ENCODE measurements around the gene SCAMP5. TPM values are rescaled to one million over a fixed set of nuclear protein-coding genes. Genes with fewer than 3 reads are reported as not detected.

Gene SCAMP5
- total RNA-seq, 6 experiments from 2014 or later = 0.53 to 15.7 (median 7.7) TPM

- DNase-seq = no peak
- intact Hi-C loops (cut with DNase I) = loop anchor here in 1 of 2 donors (10.0 kb wide), 1 partner anchor 283 kb away; no protein-coding TSS in a partner anchor
Measured at GRCh38 chr15:75021341-75021740, 26.0 kb downstream of the SCAMP5 start.

GRCh38 chr15:75022783-75023180, 27.4 kb downstream of the SCAMP5 start:
- intact Hi-C loops (cut with DNase I) = loop anchor here in 1 of 2 donors (10.0 kb wide), 1 partner anchor 282 kb away; no protein-coding TSS in a partner anchor
- H3K4me1 ChIP-seq = peaks cover 0 to 18% (median 8%) of the 10 kb centered on the region in 4 donors
- TF ChIP-seq POLR2A (IDR thresholded peaks at IDR 0.05) (no peak), CTCF (IDR thresholded peaks at IDR 0.05) (no peak)
- no peak overlapping the region for H3K4me3 ChIP-seq
- DNase-seq = no peak
- H3K36me3 ChIP-seq = no peaks in the 10 kb centered on the region
- no peaks in the 10 kb centered on the region for H3K9me3 ChIP-seq
- no peaks in the 10 kb centered on the region for H3K27me3 ChIP-seq
- no peak overlapping the region for H3K27ac ChIP-seq
- 90% methylated on average over 2 of the region's 2 CpGs for WGBS (ENCODE audit: insufficient coverage, low coverage, low lambda C conversion rate, missing lambda C conversion rate)
- ATAC-seq = peak in 1 of 4 donors; percentile 2

More at GRCh38 chr15:75021341-75021740, 26.0 kb downstream of the SCAMP5 start:
- TF ChIP-seq CTCF (IDR thresholded peaks at IDR 0.05) = no peak
- TF ChIP-seq POLR2A (IDR thresholded peaks at IDR 0.05) = no peak
- WGBS (ENCODE audit: insufficient coverage, low coverage, low lambda C conversion rate, missing lambda C conversion rate) = 80% methylated on average over 2 of the region's 8 CpGs
- Histone ChIP-seq H3K27me3 (no peaks in the 10 kb centered on the region), H3K4me3 (no peak overlapping the region), H3K4me1 (peaks cover 0 to 18% (median 8%) of the 10 kb centered on the region in 4 donors), H3K9me3 (no peaks in the 10 kb centered on the region), H3K27ac (no peak overlapping the region), H3K36me3 (no peaks in the 10 kb centered on the region)
- ATAC-seq = no peak

- WGBS (ENCODE audit: insufficient coverage, low coverage, low lambda C conversion rate, missing lambda C conversion rate) = under 1% methylated on average over 29 of the region's 40 CpGs
- ATAC-seq (peak; percentile 97 to 99 (median 98)), DNase-seq (peak; percentile 97 to 98 (median 98))
- Histone ChIP-seq H3K36me3 (no peaks in the 10 kb centered on the region), H3K27ac (peak within 1 kb of the TSS; percentile 72 to 80 (median 76)), H3K4me3 (peak within 1 kb of the TSS; percentile 61 to 87 (median 81)), H3K27me3 (no peaks in the 10 kb centered on the region), H3K9me3 (no peaks in the 10 kb centered on the region), H3K4me1 (peaks cover 0 to 18% (median 8%) of the 10 kb centered on the region in 4 donors)
- TF ChIP-seq POLR2A (IDR thresholded peaks at IDR 0.05) = peak; percentile 88
- no peak for TF ChIP-seq CTCF (IDR thresholded peaks at IDR 0.05)
- intact Hi-C loops (cut with DNase I) = loop anchor here in 1 of 2 donors (10.0 kb wide), 1 partner anchor 281 kb away; no protein-coding TSS in a partner anchor
Measured at GRCh38 chr15:75023181-75023871, 28.0 kb downstream of the SCAMP5 start, which contains the start of gene PPCDC. TSS of gene PPCDC (plus strand) at chr15:75023590. CDS start at chr15:75028319, 4,729 bp downstream.

GRCh38 chr15:75023872-75024636, 28.7 kb downstream of the SCAMP5 start:
- intact Hi-C loops (cut with DNase I) = loop anchor here in 1 of 2 donors (10.0 kb wide), 1 partner anchor 281 kb away; no protein-coding TSS in a partner anchor
- no peaks in the 10 kb centered on the region for H3K36me3 ChIP-seq
- peak overlapping the region; percentile 72 to 80 (median 76) for H3K27ac ChIP-seq
- 11% methylated on average over 10 of the region's 12 CpGs for WGBS (ENCODE audit: insufficient coverage, low coverage, low lambda C conversion rate, missing lambda C conversion rate)
- TF ChIP-seq CTCF (IDR thresholded peaks at IDR 0.05) (no peak), POLR2A (IDR thresholded peaks at IDR 0.05) (no peak)
- DNase-seq (no peak), ATAC-seq (peak; percentile 32 to 47 (median 38))
- peak overlapping the region; percentile 61 to 87 (median 81) for H3K4me3 ChIP-seq
- H3K4me1 ChIP-seq = peaks cover 0 to 18% (median 8%) of the 10 kb centered on the region in 4 donors
- H3K27me3 ChIP-seq = no peaks in the 10 kb centered on the region
- no peaks in the 10 kb centered on the region for H3K9me3 ChIP-seq

All from right lobe of liver (tissue), 6 donors.